ENCODE measurements around the gene BCL6.

The BCL6 gene

DNA sequence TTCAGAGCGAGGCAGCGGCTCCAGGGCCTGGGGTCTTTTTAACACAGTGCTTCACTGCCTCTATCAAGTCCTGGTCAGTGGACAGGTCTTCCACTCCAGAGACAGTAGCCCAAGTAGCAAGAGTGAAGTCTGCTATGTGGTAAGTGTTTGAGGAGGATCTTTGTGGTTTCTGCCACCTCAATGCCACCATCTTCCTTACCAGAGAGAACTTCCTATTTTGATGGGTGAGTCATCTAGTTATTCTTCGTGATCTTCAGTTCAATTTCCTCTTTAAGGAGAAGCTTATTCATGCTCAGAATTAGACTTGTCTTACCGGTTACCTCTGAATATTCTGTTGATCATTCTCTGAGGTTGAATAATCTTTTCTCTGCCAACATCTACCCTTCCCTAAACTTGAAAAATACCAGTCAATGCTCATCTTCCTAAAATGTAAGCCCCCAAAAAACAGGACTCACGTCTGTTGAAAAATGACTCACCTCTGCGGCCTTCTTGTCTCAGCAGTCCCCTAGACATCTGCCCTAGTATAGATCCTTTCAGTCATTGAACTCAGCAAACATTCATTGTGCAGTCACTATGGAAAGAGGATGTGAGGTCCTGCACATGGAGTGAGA lies 32.2 kb upstream of the BCL6 start:
- Histone ChIP-seq H3K4me1 (ENCODE audit: control insufficient read depth, insufficient read depth, low read length) (no peaks in the 10 kb centered on the region), H3K27me3 (ENCODE audit: control insufficient read depth in 1 of 2, insufficient read depth in 2 of 2, low read length in 2 of 2) (no peaks in the 10 kb centered on the region), H3K9ac (ENCODE audit: low read length in 2 of 2) (no peak overlapping the region), H3K36me3 (ENCODE audit: control insufficient read depth in 2 of 2, insufficient read depth in 2 of 2, low read length in 2 of 2) (no peaks in the 10 kb centered on the region), H3K4me3 (ENCODE audit: low read length in 2 of 2) (no peak overlapping the region), H3K27ac (ENCODE audit: low read length) (no peak overlapping the region), H3K9me3 (ENCODE audit: control insufficient read depth in 2 of 2, low read length in 2 of 2) (no peaks in the 10 kb centered on the region)

GRCh38 chr3:187775549-187775948 lies 30.3 kb upstream of the BCL6 start:
- Histone ChIP-seq H3K9me3 (ENCODE audit: control insufficient read depth in 2 of 2, low read length in 2 of 2) (no peaks in the 10 kb centered on the region), H3K9ac (ENCODE audit: low read length in 2 of 2) (no peak overlapping the region), H3K4me1 (ENCODE audit: control insufficient read depth, insufficient read depth, low read length) (no peaks in the 10 kb centered on the region), H3K36me3 (ENCODE audit: control insufficient read depth in 2 of 2, insufficient read depth in 2 of 2, low read length in 2 of 2) (no peaks in the 10 kb centered on the region), H3K4me3 (ENCODE audit: low read length in 2 of 2) (no peak overlapping the region), H3K27me3 (ENCODE audit: control insufficient read depth in 1 of 2, insufficient read depth in 2 of 2, low read length in 2 of 2) (no peaks in the 10 kb centered on the region), H3K27ac (ENCODE audit: low read length) (no peak overlapping the region)

- Histone ChIP-seq H3K4me1 (ENCODE audit: control insufficient read depth, insufficient read depth, low read length) (no peaks in the 10 kb centered on the region), H3K27me3 (ENCODE audit: control insufficient read depth in 1 of 2, insufficient read depth in 2 of 2, low read length in 2 of 2) (no peaks in the 10 kb centered on the region), H3K36me3 (ENCODE audit: control insufficient read depth in 2 of 2, insufficient read depth in 2 of 2, low read length in 2 of 2) (no peaks in the 10 kb centered on the region), H3K9ac (ENCODE audit: low read length in 2 of 2) (no peak overlapping the region), H3K4me3 (ENCODE audit: low read length in 2 of 2) (no peak overlapping the region), H3K9me3 (ENCODE audit: control insufficient read depth in 2 of 2, low read length in 2 of 2) (no peaks in the 10 kb centered on the region), H3K27ac (ENCODE audit: low read length) (no peak overlapping the region)
These were observed 29.0 kb upstream of the BCL6 start for GRCh38 chr3:187774185-187774789.

DNA sequence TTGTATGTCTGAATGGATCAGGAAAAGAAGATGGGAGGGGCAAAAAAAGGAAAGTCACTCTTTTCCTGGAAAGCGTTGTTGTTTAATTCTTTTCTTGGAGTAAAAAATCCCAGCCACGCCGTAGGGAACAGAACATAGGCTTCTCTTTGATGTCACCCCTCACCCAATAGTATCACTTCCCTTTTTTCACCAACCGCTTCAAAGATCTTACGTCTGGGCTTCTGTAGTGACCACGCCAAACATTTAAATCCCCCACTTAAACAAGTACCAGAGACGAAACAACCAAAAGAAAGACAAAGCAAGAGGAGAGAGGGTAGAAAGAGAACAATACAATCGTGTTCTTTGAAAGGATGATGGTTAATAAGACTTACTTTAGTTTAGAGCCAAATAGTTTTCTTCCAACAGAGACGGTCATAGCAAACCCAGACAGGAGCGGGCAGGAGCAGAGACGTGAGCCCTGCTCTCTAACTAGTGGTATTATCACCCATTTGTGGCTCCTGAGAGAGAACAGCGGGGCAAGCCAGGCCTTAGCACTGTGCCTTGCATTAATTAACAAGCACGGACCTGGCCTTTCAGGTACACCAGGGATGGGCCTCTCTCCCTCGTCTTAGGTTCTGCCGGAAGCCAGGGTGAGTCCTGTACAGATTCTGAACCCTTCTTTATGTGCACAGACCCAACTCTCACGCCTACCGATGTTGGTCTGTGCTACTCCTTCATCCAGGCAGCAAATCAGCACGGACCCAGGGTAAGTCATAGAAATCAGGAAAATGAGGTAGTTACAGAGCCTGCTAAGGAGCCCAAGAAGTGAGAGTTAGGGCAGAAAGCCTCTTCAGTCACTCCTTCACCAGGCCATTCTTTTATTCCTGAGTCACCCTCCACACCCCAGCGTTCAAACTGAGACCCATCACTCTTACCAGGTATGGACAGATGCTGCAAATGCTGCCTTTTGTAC lies 28.2 kb upstream of the BCL6 start:
- no peak overlapping the region for H3K4me3 ChIP-seq (ENCODE audit: low read length in 2 of 2)
- no peaks in the 10 kb centered on the region for H3K27me3 ChIP-seq (ENCODE audit: control insufficient read depth in 1 of 2, insufficient read depth in 2 of 2, low read length in 2 of 2)
- H3K9ac ChIP-seq (ENCODE audit: low read length in 2 of 2) = no peak overlapping the region
- no peaks in the 10 kb centered on the region for H3K36me3 ChIP-seq (ENCODE audit: control insufficient read depth in 2 of 2, insufficient read depth in 2 of 2, low read length in 2 of 2)
- H3K27ac ChIP-seq (ENCODE audit: low read length) = no peak overlapping the region
- no peaks in the 10 kb centered on the region for H3K9me3 ChIP-seq (ENCODE audit: control insufficient read depth in 2 of 2, low read length in 2 of 2)
- H3K4me1 ChIP-seq (ENCODE audit: control insufficient read depth, insufficient read depth, low read length) = no peaks in the 10 kb centered on the region

- Histone ChIP-seq H3K9me3 (ENCODE audit: control insufficient read depth in 2 of 2, low read length in 2 of 2) (no peaks in the 10 kb centered on the region), H3K27ac (ENCODE audit: low read length) (no peak overlapping the region), H3K9ac (ENCODE audit: low read length in 2 of 2) (no peak overlapping the region), H3K36me3 (ENCODE audit: control insufficient read depth in 2 of 2, insufficient read depth in 2 of 2, low read length in 2 of 2) (no peaks in the 10 kb centered on the region), H3K4me3 (ENCODE audit: low read length in 2 of 2) (no peak overlapping the region), H3K4me1 (ENCODE audit: control insufficient read depth, insufficient read depth, low read length) (no peaks in the 10 kb centered on the region), H3K27me3 (ENCODE audit: control insufficient read depth in 1 of 2, insufficient read depth in 2 of 2, low read length in 2 of 2) (no peaks in the 10 kb centered on the region)
These were observed 25.0 kb upstream of the BCL6 start for GRCh38 chr3:187770224-187770623.

DNA sequence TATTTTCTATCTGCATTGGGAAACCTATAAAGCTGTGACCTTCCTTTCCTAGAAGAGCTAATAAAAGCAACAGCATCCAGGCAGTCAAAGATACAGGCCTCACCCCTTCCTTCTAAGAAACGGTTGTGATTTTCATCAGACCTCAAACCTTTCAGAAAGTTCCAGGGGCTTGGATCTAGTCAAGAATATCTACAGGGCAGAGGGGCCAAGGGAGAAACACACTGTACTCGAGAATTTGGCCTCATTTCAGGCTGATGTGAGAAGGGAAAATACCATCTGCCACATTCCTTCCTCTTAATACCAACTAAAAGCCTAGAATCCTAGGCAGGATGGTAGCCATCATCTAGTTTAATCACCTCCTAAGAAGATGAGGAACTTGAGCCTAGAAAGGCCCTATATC lies 24.5 kb upstream of the BCL6 start:
- Histone ChIP-seq H3K4me1 (ENCODE audit: control insufficient read depth, insufficient read depth, low read length) (no peaks in the 10 kb centered on the region), H3K27ac (ENCODE audit: low read length) (no peak overlapping the region), H3K36me3 (ENCODE audit: control insufficient read depth in 2 of 2, insufficient read depth in 2 of 2, low read length in 2 of 2) (no peaks in the 10 kb centered on the region), H3K27me3 (ENCODE audit: control insufficient read depth in 1 of 2, insufficient read depth in 2 of 2, low read length in 2 of 2) (no peaks in the 10 kb centered on the region), H3K9me3 (ENCODE audit: control insufficient read depth in 2 of 2, low read length in 2 of 2) (no peaks in the 10 kb centered on the region), H3K9ac (ENCODE audit: low read length in 2 of 2) (no peak overlapping the region), H3K4me3 (ENCODE audit: low read length in 2 of 2) (no peak overlapping the region)

- no peak overlapping the region for H3K27ac ChIP-seq (ENCODE audit: low read length)
- no peak overlapping the region for H3K4me3 ChIP-seq (ENCODE audit: low read length in 2 of 2)
- no peaks in the 10 kb centered on the region for H3K36me3 ChIP-seq (ENCODE audit: control insufficient read depth in 2 of 2, insufficient read depth in 2 of 2, low read length in 2 of 2)
- no peaks in the 10 kb centered on the region for H3K27me3 ChIP-seq (ENCODE audit: control insufficient read depth in 1 of 2, insufficient read depth in 2 of 2, low read length in 2 of 2)
- peaks cover 10% of the 10 kb centered on the region for H3K4me1 ChIP-seq (ENCODE audit: control insufficient read depth, insufficient read depth, low read length)
- no peak overlapping the region for H3K9ac ChIP-seq (ENCODE audit: low read length in 2 of 2)
- no peaks in the 10 kb centered on the region for H3K9me3 ChIP-seq (ENCODE audit: control insufficient read depth in 2 of 2, low read length in 2 of 2)
These were observed 22.2 kb upstream of the BCL6 start for GRCh38 chr3:187767266-187768012.

DNA sequence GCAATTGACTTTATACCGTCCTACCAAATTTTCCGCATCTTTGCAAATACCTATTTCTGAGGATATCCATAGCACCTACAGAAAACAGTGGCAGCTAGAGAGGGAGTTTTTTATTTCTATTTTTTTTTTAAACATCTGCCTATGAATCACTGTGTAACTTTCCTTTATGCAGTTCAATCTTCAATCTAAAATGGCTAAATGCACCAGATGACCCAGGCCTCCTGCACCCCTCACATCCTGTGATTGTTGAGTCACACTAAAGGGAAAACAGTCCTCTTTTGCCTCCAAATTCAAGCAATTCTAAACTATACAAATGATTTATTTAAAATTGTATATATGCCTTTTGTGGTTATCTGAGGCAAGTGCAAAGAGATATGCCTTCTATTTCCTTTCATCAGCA lies 20.1 kb upstream of the BCL6 start:
- Histone ChIP-seq H3K9ac (ENCODE audit: low read length in 2 of 2) (no peak overlapping the region), H3K27ac (ENCODE audit: low read length) (no peak overlapping the region), H3K4me3 (ENCODE audit: low read length in 2 of 2) (no peak overlapping the region), H3K4me1 (ENCODE audit: control insufficient read depth, insufficient read depth, low read length) (peaks cover 10% of the 10 kb centered on the region), H3K36me3 (ENCODE audit: control insufficient read depth in 2 of 2, insufficient read depth in 2 of 2, low read length in 2 of 2) (no peaks in the 10 kb centered on the region), H3K9me3 (ENCODE audit: control insufficient read depth in 2 of 2, low read length in 2 of 2) (no peaks in the 10 kb centered on the region), H3K27me3 (ENCODE audit: control insufficient read depth in 1 of 2, insufficient read depth in 2 of 2, low read length in 2 of 2) (no peaks in the 10 kb centered on the region)

GRCh38 chr3:187763850-187764648 lies 18.8 kb upstream of the BCL6 start:
- H3K36me3 ChIP-seq (ENCODE audit: control insufficient read depth in 2 of 2, insufficient read depth in 2 of 2, low read length in 2 of 2) = no peaks in the 10 kb centered on the region
- H3K4me3 ChIP-seq (ENCODE audit: low read length in 2 of 2) = no peak overlapping the region
- H3K9me3 ChIP-seq (ENCODE audit: control insufficient read depth in 2 of 2, low read length in 2 of 2) = no peaks in the 10 kb centered on the region
- no peaks in the 10 kb centered on the region for H3K27me3 ChIP-seq (ENCODE audit: control insufficient read depth in 1 of 2, insufficient read depth in 2 of 2, low read length in 2 of 2)
- no peak overlapping the region for H3K27ac ChIP-seq (ENCODE audit: low read length)
- peaks cover 10% of the 10 kb centered on the region for H3K4me1 ChIP-seq (ENCODE audit: control insufficient read depth, insufficient read depth, low read length)
- no peak overlapping the region for H3K9ac ChIP-seq (ENCODE audit: low read length in 2 of 2)

- H3K36me3 ChIP-seq (ENCODE audit: control insufficient read depth in 2 of 2, insufficient read depth in 2 of 2, low read length in 2 of 2) = no peaks in the 10 kb centered on the region
- H3K4me1 ChIP-seq (ENCODE audit: control insufficient read depth, insufficient read depth, low read length) = peaks cover 10% of the 10 kb centered on the region
- H3K27ac ChIP-seq (ENCODE audit: low read length) = no peak overlapping the region
- no peaks in the 10 kb centered on the region for H3K9me3 ChIP-seq (ENCODE audit: control insufficient read depth in 2 of 2, low read length in 2 of 2)
- H3K27me3 ChIP-seq (ENCODE audit: control insufficient read depth in 1 of 2, insufficient read depth in 2 of 2, low read length in 2 of 2) = no peaks in the 10 kb centered on the region
- no peak overlapping the region for H3K4me3 ChIP-seq (ENCODE audit: low read length in 2 of 2)
- H3K9ac ChIP-seq (ENCODE audit: low read length in 2 of 2) = no peak overlapping the region
These were observed 17.5 kb upstream of the BCL6 start for GRCh38 chr3:187762792-187763191.
